A549 (cell line): ENCODE data around the gene BCKDK. TPM values are rescaled to one million over a fixed set of nuclear protein-coding genes. Genes with fewer than 3 reads are reported as not detected.

ENCODE experiments used
- ATAC-seq, 2 experiments: fragments of 200-7000 bp in 1 of 2; fragments of >200 bp in 1 of 2; cut with Nextera tagmentation in 1 of 2; cut with Tn5 transposase in 1 of 2; 3 replicates each; pipeline versions ENCODE4 v1.8.0 to v1.9.1; 2018 to 2020; ENCODE audit warnings: mild to moderate bottlenecking in 1 of 2, moderate library complexity in 1 of 2
- CTCF ChIA-PET: fragments of 300-600 bp; sonication (Branson Sonifier 250); formaldehyde crosslinking; extraction: SDS; loops from one replicate; lab custom pipeline; 2021; ENCODE audit warnings: antibody characterized with exemption, inconsistent platforms; lab: Yijun Ruan, JAX
- POLR2A ChIA-PET: fragments of 350-600 bp; formaldehyde crosslinking; extraction: SDS; loops from one replicate; lab custom pipeline; 2021; ENCODE audit warnings: antibody characterized with exemption, inconsistent platforms; lab: Yijun Ruan, JAX
- DNase-seq, 2 experiments: peaks; one replicate each; pipeline versions ENCODE4 v3.0.0 to v3.0.0-alpha.2; 2011 to 2016; ENCODE audit warnings: low read depth in 1 of 2, low spot score in 1 of 2
- FAIRE-seq: peaks from 2 replicates; lab custom pipeline; 2011; peaks lifted over from hg19 to GRCh38; lab: Jason Lieb, UNC
- H3K27ac ChIP-seq, 2 experiments: fragments of >200 bp; sonication (Bioruptor Twin); formaldehyde crosslinking; 3 replicates each; pipeline ENCODE4 v1.5.1; 2016 to 2017
- H3K4me1 ChIP-seq: fragments of >200 bp; sonication (Bioruptor Twin); formaldehyde crosslinking; 3 replicates; pipeline ENCODE4 v1.6.1; 2016
- H3K4me2 ChIP-seq: fragments of >200 bp; sonication (Bioruptor Twin); formaldehyde crosslinking; 3 replicates; pipeline ENCODE4 v1.6.1; 2016
- H3K4me3 ChIP-seq: fragments of >200 bp; sonication (Bioruptor Twin); formaldehyde crosslinking; 3 replicates; pipeline ENCODE4 v1.5.1; 2016
- H3K9me3 ChIP-seq: fragments of >200 bp; sonication (Bioruptor Twin); formaldehyde crosslinking; 3 replicates; pipeline ENCODE4 v1.6.1; 2016
- CBX8 ChIP-seq: fragments of 200-600 bp; sonication (generic); IDR thresholded peaks from 2 replicates; pipeline ENCODE4 v1.6.1; 2016
- CEBPB ChIP-seq, 2 experiments: fragments of >200 bp in 1 of 2; sonication (Bioruptor Twin) in 1 of 2; formaldehyde crosslinking in 1 of 2; IDR thresholded peaks; 2 replicates each; pipeline ENCODE4 v1.6.1; 2012 to 2016
- EHMT2 ChIP-seq: fragments of 200-600 bp; sonication (generic); IDR thresholded peaks from 2 replicates; pipeline ENCODE4 v1.6.1; 2016; ENCODE audit warnings: antibody characterized with exemption, low read depth, mild to moderate bottlenecking, moderate library complexity
- ELK1 ChIP-seq: fragments of 150-350 bp; IDR thresholded peaks from 2 replicates; pipeline ENCODE4 v1.6.1; 2014; ENCODE audit warnings: low read depth, mild to moderate bottlenecking, low read length
- ESRRA ChIP-seq: fragments of 150-350 bp; IDR thresholded peaks from 2 replicates; pipeline ENCODE4 v1.6.1; 2014; ENCODE audit warnings: mild to moderate bottlenecking, low read length, borderline replicate concordance
- FOSB ChIP-seq: fragments of 250-450 bp; sonication (Bioruptor Pico); IDR thresholded peaks from 2 replicates; pipeline ENCODE4 v1.5.0; 2020; ENCODE audit warnings: mild to moderate bottlenecking, moderate library complexity
- FOSL2 ChIP-seq, 2 experiments: fragments of 450-650 bp in 1 of 2; fragments of >200 bp in 1 of 2; sonication (Bioruptor Twin) in 1 of 2; formaldehyde crosslinking; IDR thresholded peaks; 2 replicates each; pipeline versions ENCODE4 v1.5.0 to v1.6.1; 2016 to 2020; ENCODE audit warnings: mild to moderate bottlenecking in 1 of 2, moderate library complexity in 1 of 2
- FOXS1 ChIP-seq: fragments of 250-450 bp; sonication (Bioruptor Pico); IDR thresholded peaks from 2 replicates; pipeline ENCODE4 v1.5.0; 2020; ENCODE audit warnings: mild to moderate bottlenecking, moderate library complexity
- HES2 ChIP-seq: fragments of >200 bp; sonication (Bioruptor Twin); formaldehyde crosslinking; IDR thresholded peaks from 2 replicates; pipeline ENCODE4 v1.6.1; 2016
- HOXB13 ChIP-seq: fragments of 250-450 bp; sonication (Bioruptor Pico); IDR thresholded peaks from 2 replicates; pipeline ENCODE4 v1.5.0; 2020; ENCODE audit warnings: low read depth, mild to moderate bottlenecking, moderate library complexity
- HOXB5 ChIP-seq: fragments of 250-450 bp; sonication (Bioruptor Pico); IDR thresholded peaks from 2 replicates; pipeline ENCODE4 v1.5.0; 2020; ENCODE audit warnings: mild to moderate bottlenecking, moderate library complexity
- JUN ChIP-seq, 2 experiments: fragments of >200 bp; sonication (Bioruptor Twin); formaldehyde crosslinking; IDR thresholded peaks; 2 replicates in 1 of 2; 3 replicates in 1 of 2; pipeline ENCODE4 v1.6.1; 2016 to 2017
- MYC ChIP-seq: IDR thresholded peaks from 2 replicates; pipeline ENCODE4 v1.6.1; 2012; ENCODE audit warnings: mild to moderate bottlenecking, inconsistent platforms, low read length, improper control_type of control experiment, borderline replicate concordance
- NFE2L2 ChIP-seq: fragments of 150-350 bp; conservative IDR thresholded peaks from 2 replicates; pipeline ENCODE4 v1.6.1; 2014; ENCODE audit warnings: low read length
- NPAS2 ChIP-seq: fragments of 250-450 bp; sonication (Bioruptor Pico); IDR thresholded peaks from 2 replicates; pipeline ENCODE4 v1.8.0; 2022; ENCODE audit warnings: mild to moderate bottlenecking, moderate library complexity, borderline replicate concordance
- PHF8 ChIP-seq: fragments of 200-600 bp; sonication (generic); IDR thresholded peaks from 2 replicates; pipeline ENCODE4 v1.6.1; 2016; ENCODE audit warnings: low read depth, mild to moderate bottlenecking, antibody characterized with exemption, moderate library complexity, borderline replicate concordance
- RAD21 ChIP-seq, 2 experiments: fragments of >200 bp in 1 of 2; sonication (Bioruptor Twin) in 1 of 2; formaldehyde crosslinking in 1 of 2; IDR thresholded peaks in 1 of 2; conservative IDR thresholded peaks in 1 of 2; 2 replicates in 1 of 2; 3 replicates in 1 of 2; pipeline ENCODE4 v1.6.1; 2012 to 2018; ENCODE audit warnings: inconsistent platforms in 1 of 2
- RFX5 ChIP-seq: fragments of 450-650 bp; IDR thresholded peaks from 2 replicates; pipeline ENCODE4 v1.7.1; 2014; ENCODE audit warnings: antibody characterized with exemption, mild to moderate bottlenecking, moderate library complexity
- SMC3 ChIP-seq: fragments of >200 bp; sonication (Bioruptor Twin); formaldehyde crosslinking; IDR thresholded peaks from 3 replicates; pipeline ENCODE4 v1.6.1; 2018; ENCODE audit warnings: inconsistent platforms
- ZC3H11A ChIP-seq: fragments of 450-650 bp; IDR thresholded peaks from 2 replicates; pipeline ENCODE4 v1.6.1; 2014; ENCODE audit warnings: antibody characterized with exemption, mild to moderate bottlenecking
- ZFP36 ChIP-seq: fragments of 450-650 bp; IDR thresholded peaks from 2 replicates; pipeline ENCODE4 v1.6.1; 2014; ENCODE audit warnings: borderline replicate concordance; ENCODE audit not compliant: partially characterized antibody
- WGBS: methylation state at CpG from one replicate; pipeline ENCODE4 v1.1.6; 2017; ENCODE audit errors: missing lambda C conversion rate; 5-methylcytosine and 5-hydroxymethylcytosine counted together
- polyA plus RNA-seq, 4 experiments: library from polyadenylated mRNA; depleted of rRNA in 3 of 4; stranded (reverse); fragments of >200 nt; fragmentation: RNase III in 1 of 4; extraction: RNeasy Plus Mini Kit Qiagen cat#74134 plus additional on column Dnase treatment in 1 of 4; gene quantifications; 2 replicates in 3 of 4; 3 replicates in 1 of 4; pipeline ENCODE4 v1.2.3, GENCODE V29; 2011 to 2017
- TF ChIP-seq, protein P1 (sequence below): fragments of 450-650 bp; IDR thresholded peaks from 2 replicates; pipeline ENCODE4 v1.6.1; 2014; ENCODE audit warnings: antibody characterized with exemption
- TF ChIP-seq, protein P2 (sequence below): fragments of 250-450 bp; sonication (Bioruptor Pico); IDR thresholded peaks from 2 replicates; pipeline ENCODE4 v1.5.0; 2020; ENCODE audit warnings: low read depth, mild to moderate bottlenecking, moderate library complexity
- TF ChIP-seq, protein P3 (sequence below): fragments of 200-600 bp; sonication (generic); IDR thresholded peaks from 2 replicates; pipeline ENCODE4 v1.6.1; 2016; ENCODE audit warnings: antibody characterized with exemption, mild to moderate bottlenecking, moderate library complexity

BCKDK gene
- polyA plus RNA-seq, 2 of the 4 experiments (the other 2 are of a cell fraction) = 20.7 to 36.7 TPM

GRCh38 chr16:31142109-31143010 is 34.2 kb downstream of the BCKDK start (continued):
- TF ChIP-seq, protein P1, sequence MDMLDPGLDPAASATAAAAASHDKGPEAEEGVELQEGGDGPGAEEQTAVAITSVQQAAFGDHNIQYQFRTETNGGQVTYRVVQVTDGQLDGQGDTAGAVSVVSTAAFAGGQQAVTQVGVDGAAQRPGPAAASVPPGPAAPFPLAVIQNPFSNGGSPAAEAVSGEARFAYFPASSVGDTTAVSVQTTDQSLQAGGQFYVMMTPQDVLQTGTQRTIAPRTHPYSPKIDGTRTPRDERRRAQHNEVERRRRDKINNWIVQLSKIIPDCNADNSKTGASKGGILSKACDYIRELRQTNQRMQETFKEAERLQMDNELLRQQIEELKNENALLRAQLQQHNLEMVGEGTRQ = no peak
- peak; percentile 46; the same call in 1 of the 2 replicates for TF ChIP-seq HOXB5
- TF ChIP-seq FOSB (CRISPR knock-in tag) = no peak
- TF ChIP-seq ELK1 = no peak
- TF ChIP-seq SMC3 = peak; percentile 92
- TF ChIP-seq NFE2L2 = no peak
- TF ChIP-seq, protein P2, sequence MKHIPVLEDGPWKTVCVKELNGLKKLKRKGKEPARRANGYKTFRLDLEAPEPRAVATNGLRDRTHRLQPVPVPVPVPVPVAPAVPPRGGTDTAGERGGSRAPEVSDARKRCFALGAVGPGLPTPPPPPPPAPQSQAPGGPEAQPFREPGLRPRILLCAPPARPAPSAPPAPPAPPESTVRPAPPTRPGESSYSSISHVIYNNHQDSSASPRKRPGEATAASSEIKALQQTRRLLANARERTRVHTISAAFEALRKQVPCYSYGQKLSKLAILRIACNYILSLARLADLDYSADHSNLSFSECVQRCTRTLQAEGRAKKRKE (CRISPR knock-in tag) = no peak

GRCh38 chr16:31143011-31143693 is 35.0 kb downstream of the BCKDK start:
- H3K27ac ChIP-seq = peak overlapping the region; percentile 90 to 95
- FAIRE-seq (no peak), DNase-seq (no peak), ATAC-seq (no peak; a peak in 1 of 6 replicates)
- peak overlapping the region; percentile 50; the same call in 2 of the 3 replicates for H3K4me3 ChIP-seq
- H3K9me3 ChIP-seq = no peaks in the 10 kb centered on the region
- H3K4me1 ChIP-seq = peaks cover 29% of the 10 kb centered on the region
- CTCF ChIA-PET = interaction anchor here (0.6 to 6.8 kb wide), 61 partner anchors 9 to 725 kb away, joined by 3 to 166 read pairs (median 5); partner anchors contain the start of genes HSD3B7, KAT8, PYCARD and VKORC1
- 0 out of 2 replicates have a peak, but pooled peaks have one; percentile 4 for TF ChIP-seq PHF8
- no peak for TF ChIP-seq FOSL2 (IDR thresholded peaks at IDR 0.05)
- TF ChIP-seq FOSL2 (CRISPR knock-in tag; IDR thresholded peaks at IDR 0.05) = no peak
- 88% methylated on average over 18 of the region's 22 CpGs for WGBS
- peak overlapping the region; percentile 98 for H3K4me2 ChIP-seq
- POLR2A ChIA-PET = interaction anchor here (1.0 to 2.9 kb wide), 13 partner anchors 10 to 316 kb away, joined by 3 to 73 read pairs (median 7); partner anchors contain the start of genes ARMC5, FUS, HSD3B7 and KAT8

- no peak for ATAC-seq
- Histone ChIP-seq H3K27ac (no peak overlapping the region), H3K4me2 (no peak overlapping the region), H3K4me3 (no peak overlapping the region), H3K9me3 (no peaks in the 10 kb centered on the region), H3K4me1 (peaks cover 23% of the 10 kb centered on the region)
- no peak for DNase-seq
- ChIA-PET POLR2A (interaction anchor here (2.1 to 2.9 kb wide), 3 partner anchors 26 to 158 kb away, joined by 11 to 73 read pairs (median 23); partner anchors contain the start of genes HSD3B7, KAT8, ZNF646 and ZNF668), CTCF (interaction anchor here (1.4 to 6.8 kb wide), 10 partner anchors 14 to 190 kb away, joined by 3 to 166 read pairs (median 14); partner anchors contain the start of genes HSD3B7, KAT8, ZNF646 and ZNF668)
- FAIRE-seq = no peak
- WGBS = 94% methylated on average over 8 of the region's 8 CpGs
- TF ChIP-seq RFX5 (no peak), EHMT2 (no peak), CEBPB (IDR thresholded peaks at IDR 0.05) (no peak), MYC (no peak), HES2 (no peak), CBX8 (no peak), NPAS2 (CRISPR knock-in tag) (no peak), FOSL2 (IDR thresholded peaks at IDR 0.05) (no peak), FOSL2 (CRISPR knock-in tag; IDR thresholded peaks at IDR 0.05) (no peak), RAD21 (conservative IDR thresholded peaks at IDR 0.05 in 1 of 2, IDR thresholded peaks at IDR 0.05 in 1 of 2) (no peak), FOXS1 (CRISPR knock-in tag) (no peak), ZFP36 (no peak), ESRRA (no peak), HOXB13 (CRISPR knock-in tag) (no peak), JUN (IDR thresholded peaks at IDR 0.05) (no peak), ZC3H11A (no peak)
- TF ChIP-seq, protein P3, sequence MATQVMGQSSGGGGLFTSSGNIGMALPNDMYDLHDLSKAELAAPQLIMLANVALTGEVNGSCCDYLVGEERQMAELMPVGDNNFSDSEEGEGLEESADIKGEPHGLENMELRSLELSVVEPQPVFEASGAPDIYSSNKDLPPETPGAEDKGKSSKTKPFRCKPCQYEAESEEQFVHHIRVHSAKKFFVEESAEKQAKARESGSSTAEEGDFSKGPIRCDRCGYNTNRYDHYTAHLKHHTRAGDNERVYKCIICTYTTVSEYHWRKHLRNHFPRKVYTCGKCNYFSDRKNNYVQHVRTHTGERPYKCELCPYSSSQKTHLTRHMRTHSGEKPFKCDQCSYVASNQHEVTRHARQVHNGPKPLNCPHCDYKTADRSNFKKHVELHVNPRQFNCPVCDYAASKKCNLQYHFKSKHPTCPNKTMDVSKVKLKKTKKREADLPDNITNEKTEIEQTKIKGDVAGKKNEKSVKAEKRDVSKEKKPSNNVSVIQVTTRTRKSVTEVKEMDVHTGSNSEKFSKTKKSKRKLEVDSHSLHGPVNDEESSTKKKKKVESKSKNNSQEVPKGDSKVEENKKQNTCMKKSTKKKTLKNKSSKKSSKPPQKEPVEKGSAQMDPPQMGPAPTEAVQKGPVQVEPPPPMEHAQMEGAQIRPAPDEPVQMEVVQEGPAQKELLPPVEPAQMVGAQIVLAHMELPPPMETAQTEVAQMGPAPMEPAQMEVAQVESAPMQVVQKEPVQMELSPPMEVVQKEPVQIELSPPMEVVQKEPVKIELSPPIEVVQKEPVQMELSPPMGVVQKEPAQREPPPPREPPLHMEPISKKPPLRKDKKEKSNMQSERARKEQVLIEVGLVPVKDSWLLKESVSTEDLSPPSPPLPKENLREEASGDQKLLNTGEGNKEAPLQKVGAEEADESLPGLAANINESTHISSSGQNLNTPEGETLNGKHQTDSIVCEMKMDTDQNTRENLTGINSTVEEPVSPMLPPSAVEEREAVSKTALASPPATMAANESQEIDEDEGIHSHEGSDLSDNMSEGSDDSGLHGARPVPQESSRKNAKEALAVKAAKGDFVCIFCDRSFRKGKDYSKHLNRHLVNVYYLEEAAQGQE = no peak
These were observed 35.5 kb downstream of the BCKDK start for GRCh38 chr16:31143694-31144148.
